C4-2B (cell line): Measurements from ENCODE around the gene APOE.

ENCODE experiments used
- H3K27ac ChIP-seq: fragments of 450-650 bp; 2 replicates; pipeline ENCODE4 v1.5.1; 2017
- ZFX ChIP-seq: fragments of 450-650 bp; IDR thresholded peaks from 2 replicates; pipeline ENCODE4 v1.6.1; 2017
- TF ChIP-seq, protein P1 (sequence below): fragments of 450-650 bp; conservative IDR thresholded peaks from 2 replicates; pipeline ENCODE4 v1.5.1; 2017; ENCODE audit warnings: mild to moderate bottlenecking

The APOE gene

GRCh38 chr19:44894052-44894400 is 11.6 kb upstream of the APOE start:
- H3K27ac ChIP-seq: no peak overlapping the region
- no peak for TF ChIP-seq ZFX
- TF ChIP-seq, protein P1, sequence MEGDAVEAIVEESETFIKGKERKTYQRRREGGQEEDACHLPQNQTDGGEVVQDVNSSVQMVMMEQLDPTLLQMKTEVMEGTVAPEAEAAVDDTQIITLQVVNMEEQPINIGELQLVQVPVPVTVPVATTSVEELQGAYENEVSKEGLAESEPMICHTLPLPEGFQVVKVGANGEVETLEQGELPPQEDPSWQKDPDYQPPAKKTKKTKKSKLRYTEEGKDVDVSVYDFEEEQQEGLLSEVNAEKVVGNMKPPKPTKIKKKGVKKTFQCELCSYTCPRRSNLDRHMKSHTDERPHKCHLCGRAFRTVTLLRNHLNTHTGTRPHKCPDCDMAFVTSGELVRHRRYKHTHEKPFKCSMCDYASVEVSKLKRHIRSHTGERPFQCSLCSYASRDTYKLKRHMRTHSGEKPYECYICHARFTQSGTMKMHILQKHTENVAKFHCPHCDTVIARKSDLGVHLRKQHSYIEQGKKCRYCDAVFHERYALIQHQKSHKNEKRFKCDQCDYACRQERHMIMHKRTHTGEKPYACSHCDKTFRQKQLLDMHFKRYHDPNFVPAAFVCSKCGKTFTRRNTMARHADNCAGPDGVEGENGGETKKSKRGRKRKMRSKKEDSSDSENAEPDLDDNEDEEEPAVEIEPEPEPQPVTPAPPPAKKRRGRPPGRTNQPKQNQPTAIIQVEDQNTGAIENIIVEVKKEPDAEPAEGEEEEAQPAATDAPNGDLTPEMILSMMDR: no peak

- TF ChIP-seq ZFX: no peak
- TF ChIP-seq, protein P1: no peak
- H3K27ac ChIP-seq: no peak overlapping the region
Observed at GRCh38 chr19:44894946-44895345, 10.7 kb upstream of the APOE start.

- H3K27ac ChIP-seq: no peak overlapping the region
- TF ChIP-seq, protein P1: no peak
- no peak for TF ChIP-seq ZFX
Observed at GRCh38 chr19:44897835-44898234, 7.8 kb upstream of the APOE start.

DNA sequence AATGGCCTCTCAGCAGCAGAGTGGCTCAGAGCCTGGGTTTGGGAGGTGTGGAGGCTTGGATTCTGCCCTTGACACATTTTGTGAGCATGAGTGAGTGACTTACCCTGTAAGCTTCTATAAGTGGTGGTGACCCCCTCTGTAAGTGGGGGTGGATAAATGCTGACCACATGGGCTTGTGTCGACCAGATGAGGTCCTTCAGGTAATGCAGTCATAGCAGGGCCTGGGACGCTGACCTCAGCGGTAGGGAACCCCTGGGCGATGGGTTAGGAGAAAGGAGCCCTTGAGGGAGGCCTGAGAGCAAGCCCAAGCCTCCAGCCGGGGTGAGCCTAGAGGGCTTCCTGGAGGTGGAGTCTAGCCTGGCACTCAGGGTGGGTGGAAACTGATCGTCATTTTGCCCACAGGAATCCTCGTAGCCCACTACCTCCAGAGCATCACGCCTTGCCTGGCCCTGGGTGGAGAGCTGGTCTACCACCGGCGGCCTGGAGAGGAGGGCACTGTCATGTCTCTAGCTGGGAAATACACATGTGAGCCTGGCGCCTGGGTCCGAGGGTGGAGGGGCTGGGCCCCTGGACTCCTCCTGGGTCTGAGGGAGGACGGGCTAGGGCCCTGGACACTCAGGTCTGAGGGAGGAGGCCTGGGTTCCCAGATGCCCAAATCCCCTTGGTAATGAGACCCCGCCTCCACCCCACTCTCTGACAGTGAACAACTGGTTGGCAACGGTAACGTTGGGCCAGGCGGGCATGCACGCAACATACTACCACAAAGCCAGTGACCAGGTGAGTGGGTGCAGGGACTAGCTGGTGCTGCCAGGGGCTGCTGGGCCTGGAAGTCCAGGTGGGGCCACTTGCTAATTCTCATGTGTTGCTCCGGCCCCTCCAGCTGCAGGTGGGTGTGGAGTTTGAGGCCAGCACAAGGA is 5.0 kb upstream of the APOE start:
- no peak for TF ChIP-seq ZFX
- TF ChIP-seq, protein P1: no peak
- no peak overlapping the region for H3K27ac ChIP-seq

DNA sequence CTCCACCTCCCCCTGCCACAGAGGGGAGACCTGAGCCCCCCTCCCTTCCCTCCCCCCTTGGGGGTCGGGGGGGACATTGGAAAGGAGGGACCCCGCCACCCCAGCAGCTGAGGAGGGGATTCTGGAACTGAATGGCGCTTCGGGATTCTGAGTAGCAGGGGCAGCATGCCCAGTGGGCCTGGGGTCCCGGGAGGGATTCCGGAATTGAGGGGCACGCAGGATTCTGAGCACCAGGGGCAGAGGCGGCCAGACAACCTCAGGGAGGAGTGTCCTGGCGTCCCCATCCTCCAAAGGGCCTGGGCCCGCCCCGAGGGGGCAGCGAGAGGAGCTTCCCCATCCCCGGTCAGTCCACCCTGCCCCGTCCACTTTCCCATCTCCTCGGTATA is 2.4 kb upstream of the APOE start:
- H3K27ac ChIP-seq: no peak overlapping the region
- TF ChIP-seq, protein P1: no peak
- no peak for TF ChIP-seq ZFX

DNA sequence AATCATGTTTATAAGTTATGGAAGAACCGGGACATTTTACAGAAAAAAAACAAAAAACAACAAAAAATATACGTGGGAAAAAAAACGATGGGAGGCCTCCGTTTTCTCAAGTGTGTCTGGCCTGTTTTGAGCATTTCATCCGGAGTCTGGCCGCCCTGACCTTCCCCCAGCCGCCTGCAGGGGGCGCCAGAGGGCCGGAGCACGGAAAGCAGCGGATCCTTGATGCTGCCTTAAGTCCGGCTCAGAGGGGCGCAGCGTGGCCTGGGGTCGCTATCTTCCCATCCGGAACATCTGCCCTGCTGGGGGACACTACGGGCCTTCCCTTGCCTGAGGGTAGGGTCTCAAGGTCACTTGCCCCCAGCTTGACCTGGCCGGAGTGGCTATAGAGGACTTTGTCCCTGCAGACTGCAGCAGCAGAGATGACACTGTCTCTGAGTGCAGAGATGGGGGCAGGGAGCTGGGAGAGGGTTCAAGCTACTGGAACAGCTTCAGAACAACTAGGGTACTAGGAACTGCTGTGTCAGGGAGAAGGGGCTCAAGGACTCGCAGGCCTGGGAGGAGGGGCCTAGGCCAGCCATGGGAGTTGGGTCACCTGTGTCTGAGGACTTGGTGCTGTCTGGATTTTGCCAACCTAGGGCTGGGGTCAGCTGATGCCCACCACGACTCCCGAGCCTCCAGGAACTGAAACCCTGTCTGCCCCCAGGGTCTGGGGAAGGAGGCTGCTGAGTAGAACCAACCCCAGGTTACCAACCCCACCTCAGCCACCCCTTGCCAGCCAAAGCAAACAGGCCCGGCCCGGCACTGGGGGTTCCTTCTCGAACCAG is 1.8 kb upstream of the APOE start:
- H3K27ac ChIP-seq: no peak overlapping the region

More for the DNA sequence above, 1.8 kb upstream of the APOE start:
- TF ChIP-seq, protein P1: peak; percentile 90
- TF ChIP-seq ZFX: no peak
